ENCODE measurements around the gene DTX2.
"Not testable (repeated sequence)": the region's sequence is repeated elsewhere in the genome, so short reads cannot be mapped to it uniquely, and the experiment has no call there.

Gene DTX2

GRCh38 chr7:76461464-76462101 lies at the start of gene DTX2:
TSS of gene DTX2 (plus strand) at chr7:76461709. CDS start at chr7:76480510, 18,801 bp downstream.
- DNase-seq: not testable (repeated sequence)

GRCh38 chr7:76412249-76412648 lies 49.3 kb upstream of the DTX2 start:
- no peak for DNase-seq

DNA sequence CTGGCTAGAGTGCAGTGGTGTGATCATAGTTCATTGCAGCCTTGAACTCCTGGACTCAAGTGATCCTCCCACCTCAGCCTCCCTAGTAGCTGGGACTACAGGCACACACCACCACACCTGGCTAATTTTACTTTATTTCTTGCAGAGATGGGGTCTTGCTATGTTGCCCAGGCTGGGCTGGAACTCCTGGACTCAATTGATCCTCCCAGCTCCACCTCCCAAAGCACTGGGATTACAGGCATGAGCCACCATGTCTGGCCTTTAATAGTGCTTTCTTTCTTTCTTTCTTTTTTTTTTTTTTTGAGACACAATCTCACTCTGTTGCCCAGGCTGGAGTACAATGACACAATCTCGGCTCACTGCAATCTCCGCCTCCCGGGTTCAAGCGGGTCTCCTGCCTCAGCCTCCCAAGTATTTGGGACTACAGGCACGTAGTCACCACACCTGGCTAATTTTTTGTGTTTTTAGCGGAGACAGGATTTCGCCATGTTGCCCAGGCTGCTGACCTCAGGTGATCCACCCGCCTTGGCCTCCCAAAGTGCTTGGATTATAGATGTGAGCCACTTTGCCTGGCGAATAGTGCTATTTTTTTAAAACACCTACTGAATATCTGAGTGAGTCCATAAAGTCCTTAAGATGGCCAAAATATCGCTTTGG lies 43.7 kb upstream of the DTX2 start:
- not testable (repeated sequence) for DNase-seq

DNA sequence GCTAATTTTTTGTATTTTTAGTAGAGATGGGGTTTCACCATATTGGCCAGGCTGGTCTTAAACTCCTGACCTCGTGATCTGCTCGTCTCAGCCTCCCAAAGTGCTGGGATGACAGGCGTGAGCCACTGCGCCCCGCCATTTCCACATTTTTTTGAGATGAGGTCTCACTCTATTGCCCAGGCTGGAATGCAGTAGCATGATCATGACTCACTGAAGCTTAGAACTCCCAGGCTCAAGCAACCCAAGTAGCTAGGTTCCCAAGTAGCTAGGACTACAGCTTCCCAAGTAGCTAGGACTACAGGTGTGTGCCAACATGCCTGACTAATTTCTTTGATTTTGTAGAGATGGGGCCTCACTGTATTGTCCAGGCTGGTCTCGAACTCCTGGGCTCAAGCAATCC lies 40.4 kb upstream of the DTX2 start:
- DNase-seq: not testable (repeated sequence)

- no peak for DNase-seq
These were observed 37.7 kb upstream of the DTX2 start for GRCh38 chr7:76423666-76424412.

DNA sequence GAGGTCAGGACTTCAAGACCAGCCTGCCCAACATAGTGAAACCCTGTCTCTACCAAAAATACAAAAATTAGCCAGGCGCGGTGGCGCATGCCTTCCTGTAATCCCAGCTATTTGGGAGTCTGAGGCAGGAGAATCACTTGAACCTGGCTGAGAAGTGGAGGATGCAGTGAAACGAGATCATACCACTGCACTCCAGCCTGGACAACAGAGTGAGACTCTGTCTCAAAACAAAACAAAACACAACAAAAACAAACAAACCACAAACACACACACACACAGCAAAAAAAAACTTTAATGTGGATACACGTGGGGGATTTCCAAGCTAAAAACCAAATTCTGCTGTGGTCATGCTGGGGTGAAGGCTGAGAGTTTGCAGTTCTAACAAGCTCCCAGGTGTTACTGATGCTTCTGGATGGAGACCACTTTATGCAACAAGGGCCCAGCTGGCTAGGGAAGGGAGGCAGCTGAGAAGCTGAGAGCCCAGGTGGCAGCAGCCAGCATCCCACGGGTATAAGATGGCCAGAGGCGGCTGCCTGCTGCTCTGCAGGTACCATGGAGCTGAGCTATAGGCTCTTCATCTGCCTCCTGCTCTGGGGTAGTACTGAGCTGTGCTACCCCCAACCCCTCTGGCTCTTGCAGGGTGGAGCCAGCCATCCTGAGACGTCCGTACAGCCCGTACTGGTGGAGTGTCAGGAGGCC lies 36.9 kb upstream of the DTX2 start, which contains the start of gene ZP3:
Gene ZP3 (plus strand): TSS at position 538 of the 699 bp plus-strand sequence. CDS start 15 bp downstream, at position 553.
- no peak for DNase-seq

DNA sequence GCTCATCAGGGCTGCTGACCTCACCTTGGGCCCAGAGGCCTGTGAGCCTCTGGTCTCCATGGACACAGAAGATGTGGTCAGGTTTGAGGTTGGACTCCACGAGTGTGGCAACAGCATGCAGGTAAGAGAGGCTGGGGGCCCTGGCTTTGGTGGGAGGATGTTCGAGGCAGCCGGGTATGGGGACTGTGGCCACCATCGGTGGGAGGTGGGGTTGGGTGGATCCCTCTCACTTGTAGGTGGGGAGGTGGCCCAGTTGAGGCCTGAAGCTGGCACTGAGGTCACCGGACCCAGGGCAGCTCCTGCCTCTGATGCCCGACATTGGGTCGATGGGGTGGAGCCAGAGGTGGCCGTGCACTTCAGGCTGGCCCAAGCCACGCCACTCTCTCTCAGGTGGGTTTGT lies 36.4 kb upstream of the DTX2 start:
- DNase-seq: no peak

DNA sequence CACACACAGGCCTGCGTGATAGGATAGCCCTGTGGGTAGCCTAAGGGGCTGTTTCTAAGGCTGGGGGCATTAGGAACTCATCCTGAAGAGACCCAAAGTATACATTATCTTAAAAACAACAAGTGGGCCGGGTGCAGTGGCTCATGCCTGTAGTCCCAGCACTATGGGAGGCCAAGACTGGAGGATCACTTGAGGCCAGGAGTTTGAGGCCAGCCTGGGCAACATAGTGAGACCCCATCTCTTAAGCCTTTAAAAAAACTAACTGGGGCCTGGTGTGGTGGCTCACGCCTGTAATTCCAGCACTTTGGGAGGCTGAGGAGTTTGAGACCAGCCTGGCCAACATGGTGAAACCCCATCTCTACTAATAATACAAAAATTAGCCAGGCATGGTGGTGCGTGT lies 36.0 kb upstream of the DTX2 start:
- DNase-seq: not testable (repeated sequence)

DNA sequence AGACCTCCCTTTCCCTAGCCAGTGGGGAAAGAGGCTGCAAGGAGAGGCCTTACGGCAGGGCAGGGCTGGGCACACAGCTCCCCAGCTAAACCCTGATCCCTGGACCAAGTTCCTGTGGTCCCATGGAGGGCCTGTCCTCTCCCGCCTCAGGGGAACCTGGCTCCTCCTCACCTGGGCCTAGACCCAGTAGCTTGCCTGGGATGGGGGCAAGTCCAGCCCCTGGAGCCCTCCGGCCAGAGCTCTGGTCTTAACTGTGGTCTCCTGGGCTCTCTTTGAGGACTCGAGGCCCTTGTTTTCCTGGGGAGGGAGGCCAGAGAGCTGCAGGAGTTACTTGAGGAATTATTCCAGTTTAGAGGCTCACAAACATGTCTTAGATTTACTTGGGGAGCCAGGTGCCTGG lies 35.3 kb upstream of the DTX2 start:
- no peak for DNase-seq

DNA sequence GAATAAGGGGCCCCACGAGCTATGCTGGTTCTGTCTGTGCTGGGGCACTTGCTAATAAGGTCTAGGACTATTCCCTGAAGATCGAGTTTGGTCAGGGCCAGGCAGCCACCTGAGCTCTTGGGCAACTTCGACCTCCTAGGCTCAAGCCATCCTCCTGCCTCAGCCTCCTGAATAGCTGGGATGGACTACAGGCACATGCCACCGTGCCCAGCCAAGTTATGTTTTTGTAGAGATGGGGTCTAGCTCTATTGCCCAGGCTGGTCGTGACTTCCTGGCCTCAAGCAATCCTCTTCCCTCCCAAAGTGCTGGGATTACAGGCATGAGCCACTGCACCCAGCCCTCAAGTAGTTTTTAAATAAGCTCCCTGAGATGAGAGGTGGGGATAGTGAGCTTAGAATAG lies 33.9 kb upstream of the DTX2 start:
- no peak for DNase-seq

DNA sequence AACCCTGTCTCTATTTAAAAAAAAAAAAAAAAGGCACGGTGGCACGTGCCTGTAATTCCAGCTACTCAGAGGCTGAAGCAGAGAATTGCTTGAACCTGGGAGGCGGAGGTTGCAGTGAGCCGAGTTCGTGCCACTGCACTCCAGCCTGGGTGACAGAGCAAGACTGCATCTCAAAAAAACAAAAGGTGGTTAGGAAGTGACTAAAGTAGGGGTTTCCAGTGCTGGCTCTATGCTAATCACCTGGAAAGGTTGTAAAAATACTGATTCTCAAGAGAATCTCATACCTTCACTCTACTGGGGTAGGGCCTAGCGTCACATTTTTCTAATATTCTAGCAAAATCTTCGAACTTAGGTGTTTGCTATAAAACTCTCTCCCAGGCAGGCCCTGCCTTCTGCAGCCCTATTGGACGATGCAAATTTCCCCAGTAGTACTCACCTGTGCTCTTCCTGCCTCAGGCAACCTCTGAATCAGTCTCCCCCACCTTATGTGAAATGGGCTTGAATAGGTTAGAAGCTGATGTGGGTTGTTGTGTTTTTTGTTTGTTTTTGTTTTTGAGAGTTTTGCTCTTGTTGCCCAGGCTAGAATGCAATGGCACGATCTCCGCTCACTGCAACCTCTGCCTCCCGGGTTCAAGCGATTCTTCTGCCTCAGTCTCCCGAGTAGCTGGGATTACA lies 33.2 kb upstream of the DTX2 start:
- no peak for DNase-seq

DNA sequence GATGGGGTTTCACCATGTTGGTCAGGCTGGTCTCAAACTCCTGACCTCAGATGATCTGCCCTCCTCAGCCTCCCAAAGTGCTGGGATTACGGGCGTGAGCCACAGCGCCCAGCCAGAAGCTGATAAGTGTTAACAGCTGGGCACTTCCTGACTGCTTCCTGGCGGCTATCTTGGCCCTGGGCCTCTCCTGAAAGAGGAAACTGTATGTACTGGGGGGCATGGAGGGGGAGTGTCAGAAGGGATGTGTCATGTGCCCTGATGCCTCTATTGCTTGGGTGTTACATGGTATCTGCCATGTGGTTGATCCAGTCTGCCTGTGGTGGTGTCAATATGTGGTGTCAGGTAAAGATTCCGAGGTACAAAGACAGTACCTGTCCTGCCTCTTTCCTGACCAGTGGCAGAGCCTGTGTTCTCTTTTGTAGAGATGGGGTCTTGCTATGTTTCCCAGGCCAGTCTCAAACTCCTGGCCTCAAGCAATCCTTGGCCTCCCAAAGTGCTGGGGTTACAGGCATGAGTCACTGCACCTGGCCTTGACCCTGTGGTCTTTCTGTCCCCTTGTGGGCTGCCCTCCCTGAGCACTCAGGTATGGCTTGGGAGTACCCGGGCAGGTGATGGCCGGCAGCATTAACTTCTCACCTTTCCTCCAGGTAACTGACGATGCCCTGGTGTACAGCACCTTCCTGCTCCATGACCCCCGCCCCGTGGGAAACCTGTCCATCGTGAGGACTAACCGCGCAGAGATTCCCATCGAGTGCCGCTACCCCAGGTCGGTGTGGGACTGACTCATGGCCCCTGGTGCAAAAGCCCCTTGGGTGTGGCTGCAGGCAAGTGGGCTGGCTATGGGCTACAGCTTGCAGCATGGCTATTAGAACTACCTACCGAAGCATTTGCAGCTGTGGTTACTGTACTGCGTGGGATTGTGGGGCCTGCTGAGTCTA lies 32.4 kb upstream of the DTX2 start:
- DNase-seq: peak in 4 of 14 donors; percentile 4 to 25 (median 8)

DNA sequence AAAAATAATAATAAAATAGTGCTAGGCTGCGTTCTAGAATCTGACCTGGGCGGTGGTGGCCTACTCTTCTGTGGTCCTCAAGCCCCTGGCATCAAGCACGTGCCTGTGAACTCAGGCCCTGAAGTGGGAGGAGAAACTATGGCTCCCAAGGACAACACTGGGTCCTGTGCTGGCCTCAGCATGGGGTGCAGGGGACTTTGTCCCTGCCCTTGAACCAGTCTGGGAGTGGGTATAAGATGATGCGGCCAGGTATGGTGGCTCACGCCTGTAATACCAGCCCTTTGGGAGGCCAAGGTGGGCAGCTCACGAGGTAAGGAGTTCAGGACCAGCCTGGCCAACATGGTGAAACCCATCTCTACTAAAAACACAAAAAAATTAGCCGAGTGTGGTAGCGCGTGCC lies 31.3 kb upstream of the DTX2 start:
- no peak for DNase-seq

DNA sequence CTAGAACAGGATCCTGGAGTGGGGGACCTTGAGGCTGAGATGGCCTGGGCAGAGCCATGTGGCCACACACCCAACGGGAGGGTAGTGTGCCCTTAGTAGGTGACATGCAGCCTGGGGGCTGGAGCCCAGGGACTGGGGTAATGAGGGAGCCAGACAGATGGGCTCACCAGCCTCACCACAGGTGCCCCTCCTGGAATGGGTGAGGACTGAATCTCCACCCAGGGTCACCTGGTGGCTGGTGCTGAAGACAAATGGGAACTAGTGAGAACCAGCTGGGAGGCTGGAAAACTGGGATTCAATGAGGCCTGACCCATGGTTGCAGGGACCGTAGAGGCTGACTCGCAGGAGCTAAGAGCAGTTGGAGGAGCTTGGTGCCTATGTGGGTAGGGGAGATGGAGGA lies 30.7 kb upstream of the DTX2 start:
- DNase-seq: no peak

- DNase-seq: peak in 7 of 14 donors; percentile 6 to 46 (median 10)
These were observed 23.6 kb upstream of the DTX2 start for GRCh38 chr7:76437873-76438272.

DNA sequence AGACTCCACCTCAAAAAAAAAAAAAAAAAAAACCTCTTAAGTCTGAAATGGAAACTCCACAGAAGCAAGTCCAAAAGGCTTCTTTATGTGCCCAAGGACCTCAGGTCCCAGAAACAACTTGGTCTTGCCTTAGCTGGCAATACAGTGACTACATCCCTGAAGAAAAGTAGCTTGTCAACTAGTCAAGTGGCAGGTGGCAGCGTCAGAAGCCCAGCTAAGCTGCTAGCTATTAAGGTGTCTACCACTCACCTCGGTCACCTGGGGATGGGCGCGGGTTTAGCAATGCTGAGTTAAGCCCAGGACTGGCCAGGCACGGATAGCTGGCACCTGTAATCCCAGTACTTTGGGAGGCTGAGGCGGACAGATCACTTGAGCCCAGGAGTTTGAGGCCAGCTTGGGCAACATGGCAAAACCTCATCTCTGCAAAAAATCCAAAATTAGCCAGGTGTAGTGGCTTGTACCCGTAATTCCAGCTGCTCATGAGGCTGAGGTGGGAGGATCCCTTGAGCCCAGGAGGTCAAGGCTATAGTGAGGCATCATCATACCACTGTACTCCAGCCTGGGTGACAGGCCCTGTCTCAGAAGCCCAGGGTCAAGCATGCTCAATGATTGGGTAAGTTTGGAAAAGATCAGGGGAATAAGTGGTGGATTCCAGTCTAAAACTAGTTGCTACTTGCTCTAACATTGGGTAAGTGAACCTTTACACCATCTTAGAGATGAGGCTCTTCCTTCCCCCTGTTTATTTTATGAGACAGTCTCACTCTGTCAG lies 22.2 kb upstream of the DTX2 start:
- not testable (repeated sequence) for DNase-seq

DNA sequence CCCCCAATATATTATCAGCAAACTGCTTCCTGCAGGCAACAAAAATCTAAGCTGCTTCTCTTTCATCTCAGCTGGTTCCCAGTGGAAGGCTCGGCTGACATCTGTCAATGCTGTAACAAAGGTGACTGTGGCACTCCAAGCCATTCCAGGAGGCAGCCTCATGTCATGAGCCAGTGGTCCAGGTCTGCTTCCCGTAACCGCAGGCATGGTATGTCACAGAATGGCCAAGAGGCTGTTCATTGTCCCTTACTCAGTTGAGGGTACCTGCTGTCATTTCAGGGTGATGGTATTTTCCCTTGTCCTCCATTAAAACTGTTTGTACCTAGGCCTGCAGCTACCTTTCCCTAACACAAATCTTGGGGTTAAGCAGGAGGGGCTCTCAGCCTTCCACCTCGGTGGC lies 21.1 kb upstream of the DTX2 start:
- DNase-seq: not testable (repeated sequence)

- not testable (repeated sequence) for DNase-seq
These were observed 19.7 kb upstream of the DTX2 start for GRCh38 chr7:76441792-76442191.

GRCh38 chr7:76442664-76443446 lies 18.7 kb upstream of the DTX2 start:
- DNase-seq: not testable (repeated sequence)
